Muscle of arm (tissue), 12 donors: ENCODE results near the gene S100B. TPM values are rescaled to one million over a fixed set of nuclear protein-coding genes. Genes with fewer than 3 reads are reported as not detected.

Source experiments
- polyA plus RNA-seq, 12 donors: library from polyadenylated mRNA; unstranded; fragments of 120-200 nt; gene quantifications; one replicate each; pipeline ENCODE4 v1.2.1, GENCODE V29; 2013; ENCODE audit not compliant: insufficient read length in 12 of 12

S100B gene
- polyA plus RNA-seq, 12 donors = 8.5 to 48.0 (median 14.2) TPM; not detected in 2

Other genes with a start within 250 kb of the S100B start
- 10 to 100 TPM in 11 of 12 donors, not detected in 1; 18.4 to 42.8 (median 24.6) TPM for gene DIP2A, start 146.2 kb downstream of the S100B start, polyA plus RNA-seq
- gene PRMT2, start 30.6 kb upstream of the S100B start, polyA plus RNA-seq = 100 to 1,000 TPM in 10 of 12 donors, 10 to 100 TPM in 1, not detected in 1; 71.7 to 128 (median 114) TPM